GM18517 (cell line): Measurements from ENCODE around the gene SPRY1.
A peak's percentile ranks its signal among the peaks of the same experiment; 100 is the strongest.

Experiments
- ATAC-seq: cut with Tn5 transposase; IDR thresholded peaks from one replicate; pipeline ENCODE4 v1.9.1; 2021; ENCODE audit warnings: mild to moderate bottlenecking, moderate library complexity; ENCODE audit not compliant: unreplicated experiment

Gene SPRY1

DNA sequence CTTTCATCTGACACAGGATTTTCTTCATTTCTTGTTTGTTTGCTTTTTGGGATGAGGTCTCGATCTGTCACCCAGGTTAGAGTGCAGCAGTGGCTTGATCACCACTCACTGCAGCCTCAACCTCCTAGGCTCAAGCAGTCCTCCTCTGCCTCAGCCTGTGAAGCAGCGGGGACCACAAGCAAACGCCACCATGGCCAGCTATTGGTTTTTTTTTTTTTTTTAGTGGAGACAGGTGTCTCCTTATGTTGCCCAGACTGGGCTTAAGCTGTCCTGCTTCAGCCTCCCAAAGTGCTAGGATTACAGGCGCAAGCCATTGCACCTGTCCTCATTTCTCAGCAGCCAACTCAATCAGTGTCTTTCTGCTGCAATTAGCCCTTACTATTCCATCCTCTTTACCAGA is 10.3 kb downstream of the SPRY1 start:
- no peak for ATAC-seq

DNA sequence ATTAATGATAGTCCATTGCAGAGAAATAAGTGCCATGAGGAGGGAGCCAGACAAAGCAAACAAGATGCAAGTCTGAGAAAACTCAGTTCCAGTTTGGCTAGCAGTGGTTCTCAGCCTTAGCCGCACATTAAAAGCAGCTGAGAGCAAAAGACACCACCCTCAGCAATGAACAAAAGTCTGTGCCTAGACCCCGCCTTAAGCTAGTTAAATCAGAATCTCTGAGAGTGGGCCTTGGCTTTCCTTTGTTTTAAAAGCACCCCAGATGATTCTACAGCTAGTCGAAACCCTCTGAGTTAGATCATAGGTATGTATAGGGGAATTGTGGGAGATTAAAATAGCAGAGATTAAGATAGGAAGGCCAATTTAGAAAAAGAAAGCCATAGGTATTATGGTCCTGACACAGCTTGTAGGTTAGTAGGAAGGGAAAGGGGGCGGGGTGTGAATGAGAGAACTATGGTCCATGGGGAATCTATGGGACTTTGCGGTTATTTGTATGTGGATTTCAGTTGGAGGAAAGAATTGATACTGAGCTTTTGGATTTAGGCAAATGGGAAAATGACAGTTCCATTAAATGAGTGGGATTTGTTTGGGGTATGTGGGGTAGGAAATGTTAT is 12.0 kb downstream of the SPRY1 start:
- no peak for ATAC-seq

DNA sequence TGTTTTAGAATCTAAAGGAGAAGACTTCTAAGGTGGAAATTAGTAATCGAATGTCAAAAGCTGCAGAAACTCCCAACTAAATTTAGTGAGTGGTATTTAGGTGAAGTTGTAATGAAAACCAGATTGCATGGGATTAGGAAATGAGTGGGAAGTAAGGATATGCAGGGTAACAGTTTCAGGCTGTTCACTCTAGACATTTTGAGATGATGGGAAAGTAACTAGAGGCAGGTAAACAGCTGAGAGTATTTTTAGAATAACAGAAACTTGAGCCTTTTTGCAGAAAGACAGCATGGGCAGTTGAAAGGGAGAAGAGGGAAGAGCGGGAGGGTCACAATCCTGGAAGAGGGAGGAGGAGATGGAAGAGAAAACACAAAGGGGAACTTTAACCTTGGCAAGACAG is 12.7 kb downstream of the SPRY1 start:
- no peak for ATAC-seq

DNA sequence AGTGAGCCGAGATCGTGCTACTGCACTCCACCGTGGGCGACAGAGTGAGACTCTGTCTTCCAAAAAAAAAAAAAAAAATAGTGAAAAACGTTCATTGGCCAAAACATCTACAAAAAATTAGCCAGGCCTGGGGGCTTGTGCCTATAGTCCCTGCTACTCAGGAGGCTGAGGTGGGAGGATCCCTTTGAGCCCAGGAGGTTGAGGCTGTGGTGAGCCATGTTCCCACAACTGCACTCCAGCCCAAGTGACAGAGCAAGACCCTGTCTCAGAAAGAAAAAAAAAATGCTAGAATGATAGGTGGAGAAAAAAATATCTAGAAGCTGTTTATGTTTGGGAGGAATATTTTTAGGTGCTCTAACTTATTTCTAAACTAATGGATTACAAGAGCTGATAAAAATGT is 14.9 kb downstream of the SPRY1 start:
- ATAC-seq, result no peak

DNA sequence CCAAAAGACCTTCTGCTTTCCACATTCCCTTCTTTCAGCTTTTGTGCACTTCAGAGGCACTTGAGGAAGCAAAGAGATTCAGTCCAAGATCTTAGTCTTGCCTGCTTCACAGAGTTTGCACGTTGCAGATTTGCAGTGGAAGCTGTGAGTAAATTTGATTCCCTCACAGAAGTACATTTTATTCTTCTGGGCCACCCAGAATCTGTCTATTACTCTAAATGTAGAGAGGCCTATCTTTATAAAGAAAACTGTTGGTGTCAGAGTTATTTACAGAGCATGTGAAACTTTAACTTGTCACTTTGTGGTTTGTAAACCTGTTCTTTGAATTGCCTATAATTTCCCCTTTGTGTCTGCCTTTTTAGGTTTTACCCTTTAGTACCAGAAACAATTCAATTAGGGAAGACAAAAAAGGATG is 15.5 kb downstream of the SPRY1 start:
- peak; percentile 89 for ATAC-seq

DNA sequence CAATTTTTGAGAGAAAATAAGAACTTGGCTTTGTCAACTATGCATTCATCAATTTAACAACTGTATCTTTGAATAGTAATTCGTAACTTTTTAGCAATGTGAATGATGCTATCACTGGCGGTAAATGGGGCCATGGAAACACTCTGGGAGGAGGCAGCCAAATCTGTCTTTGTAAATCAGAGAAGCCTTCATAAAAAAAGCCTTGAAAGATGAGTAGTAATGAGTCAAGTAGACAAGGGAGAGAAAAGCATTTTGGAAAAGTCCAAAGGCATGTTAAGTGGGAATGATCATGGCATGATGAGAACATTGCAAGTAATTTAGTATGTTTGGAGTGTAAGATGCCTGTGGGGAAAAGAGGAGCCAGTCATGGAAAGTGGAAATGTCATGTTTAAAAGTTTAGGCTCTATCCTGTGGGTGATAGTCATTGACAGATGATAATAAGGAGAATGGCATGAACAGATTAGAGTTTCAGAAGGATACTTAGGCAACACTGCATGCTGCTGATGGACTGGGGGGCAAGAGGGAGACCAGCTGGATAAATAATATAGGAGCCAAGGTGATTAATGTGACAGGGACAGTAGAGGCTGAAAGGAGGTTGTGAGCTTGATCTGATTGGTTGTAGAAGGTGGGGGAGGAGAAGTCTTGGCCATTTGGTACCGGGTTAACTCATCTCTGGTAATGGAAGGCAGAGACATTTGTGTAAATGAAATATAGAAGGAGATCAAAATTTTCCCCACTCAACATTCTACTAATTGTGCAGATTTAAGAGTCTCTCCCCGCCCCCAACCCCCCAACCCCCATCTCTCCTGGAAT is 16.3 kb downstream of the SPRY1 start:
- no peak for ATAC-seq

DNA sequence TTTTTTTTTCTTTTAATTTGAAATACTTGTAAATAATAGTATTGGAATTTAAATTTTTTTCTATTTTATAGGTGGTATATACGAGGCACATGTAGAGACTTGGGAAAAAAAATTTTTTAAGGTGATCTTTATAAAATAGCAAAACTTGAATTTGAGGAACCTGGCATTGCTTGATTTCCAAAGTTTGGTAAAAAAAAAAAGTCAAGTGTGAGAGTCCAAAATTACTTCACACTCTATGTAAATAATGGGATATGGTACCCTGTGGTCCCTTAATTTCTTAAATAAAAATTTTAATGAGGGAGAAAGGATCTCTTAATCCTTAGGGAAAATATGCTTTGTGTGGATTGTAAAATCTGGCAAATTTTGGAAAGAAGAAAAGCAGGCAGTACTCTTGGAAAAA is 19.0 kb downstream of the SPRY1 start:
- ATAC-seq, result no peak

DNA sequence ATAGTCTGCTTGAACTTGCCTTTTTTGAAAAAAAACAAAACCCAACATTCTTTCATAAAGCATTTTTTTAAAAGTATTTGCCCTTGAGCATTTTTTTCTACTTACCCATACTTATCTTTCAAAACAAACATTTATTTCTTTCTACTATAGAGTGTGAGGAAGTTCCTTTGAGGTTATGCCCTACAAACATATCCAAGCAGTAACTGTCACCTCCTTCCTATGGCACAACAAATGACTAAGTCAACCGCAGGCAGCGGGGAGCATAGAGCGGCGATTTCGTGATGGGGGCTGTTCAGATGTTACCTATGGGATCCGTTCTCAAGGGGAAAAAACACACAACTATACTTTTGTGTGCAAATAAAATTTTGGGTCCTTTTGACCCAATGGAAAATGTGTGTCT is 19.4 kb downstream of the SPRY1 start:
- no peak for ATAC-seq

DNA sequence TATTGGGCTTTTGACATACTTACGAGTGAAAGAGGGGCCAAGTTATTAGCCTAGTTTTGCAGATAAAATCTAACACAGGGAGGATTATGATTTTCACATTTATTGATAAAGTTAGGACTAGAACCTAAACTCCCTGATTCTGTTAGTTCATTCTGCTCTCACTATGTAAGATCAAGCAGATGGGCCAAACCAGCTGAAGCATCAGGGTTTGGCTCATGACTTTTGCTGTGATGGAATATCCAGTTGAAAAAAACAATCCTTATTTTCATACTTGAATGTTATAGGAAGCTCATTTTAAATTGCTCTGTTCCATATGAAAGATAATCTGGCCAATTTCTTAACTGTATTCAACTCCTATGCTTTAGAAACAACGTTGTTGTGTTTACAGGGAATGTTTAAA is 21.2 kb downstream of the SPRY1 start:
- ATAC-seq, result no peak

DNA sequence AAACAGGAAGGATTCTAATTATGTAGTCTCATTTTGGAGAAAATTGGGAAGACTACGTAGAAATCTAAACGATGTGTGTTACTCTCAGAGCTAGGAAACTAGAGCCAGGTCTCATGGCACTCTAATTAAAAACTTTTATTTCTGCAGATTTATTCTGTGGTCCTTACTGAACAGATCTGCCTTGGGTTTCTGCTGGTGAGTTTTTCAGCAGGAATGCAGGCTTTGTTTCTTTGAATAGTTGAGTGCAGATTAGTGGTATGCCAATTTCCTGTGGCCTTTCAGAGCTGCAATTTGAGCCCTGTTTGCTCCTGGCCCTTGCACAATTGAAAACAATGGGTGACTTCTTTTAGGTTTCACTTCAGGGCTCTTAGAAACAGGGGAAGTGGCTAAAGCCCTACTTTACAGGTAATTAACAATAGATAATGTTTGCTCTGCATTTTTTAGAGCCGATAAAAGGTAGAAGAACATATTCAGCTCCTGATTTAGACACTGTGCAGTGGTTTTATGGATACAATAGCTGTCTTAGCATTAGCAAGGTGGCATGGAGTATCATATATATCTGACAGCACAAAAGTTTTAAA is 21.8 kb downstream of the SPRY1 start:
- peak; percentile 77 for ATAC-seq

DNA sequence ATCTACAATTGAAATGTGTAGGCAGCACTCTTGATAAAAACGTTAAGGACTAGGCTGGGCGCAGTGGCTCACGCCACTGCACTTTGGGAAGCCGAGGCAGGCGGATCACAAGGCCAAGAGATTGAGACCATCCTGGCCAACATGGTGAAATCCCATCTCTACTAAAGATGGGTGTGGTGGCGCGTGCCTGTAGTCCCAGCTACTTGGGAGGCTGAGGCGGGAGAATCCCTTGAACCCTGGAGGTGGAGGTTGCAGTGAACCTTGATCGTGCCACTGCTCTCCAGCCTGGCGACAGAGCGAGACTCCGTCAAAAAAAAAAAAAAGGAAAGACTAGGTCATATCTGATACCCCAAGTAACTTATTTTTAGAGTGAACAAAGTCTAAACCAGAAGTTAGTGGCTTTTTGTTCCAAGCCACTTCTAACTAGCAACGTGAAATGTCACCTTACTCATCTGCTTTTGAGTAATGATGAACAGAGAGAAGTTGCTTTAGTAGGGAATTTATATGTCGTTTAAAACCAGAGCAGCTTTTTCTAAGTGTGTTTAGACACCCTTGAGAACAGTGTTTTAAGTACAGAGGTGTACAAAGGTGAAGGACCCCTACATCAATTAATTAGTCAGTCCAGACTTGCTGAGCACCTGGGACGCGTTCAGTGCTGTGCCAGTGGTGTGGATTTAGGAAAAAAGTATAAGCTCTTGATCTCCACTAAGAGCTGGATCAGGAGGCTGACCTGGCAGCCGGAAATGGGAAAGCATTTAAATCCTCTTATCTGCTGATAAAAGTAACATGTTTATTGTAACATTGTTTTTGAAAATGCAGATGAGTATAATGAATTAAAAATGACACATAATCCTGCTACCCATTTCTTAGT is 23.5 kb downstream of the SPRY1 start:
- ATAC-seq, result no peak

DNA sequence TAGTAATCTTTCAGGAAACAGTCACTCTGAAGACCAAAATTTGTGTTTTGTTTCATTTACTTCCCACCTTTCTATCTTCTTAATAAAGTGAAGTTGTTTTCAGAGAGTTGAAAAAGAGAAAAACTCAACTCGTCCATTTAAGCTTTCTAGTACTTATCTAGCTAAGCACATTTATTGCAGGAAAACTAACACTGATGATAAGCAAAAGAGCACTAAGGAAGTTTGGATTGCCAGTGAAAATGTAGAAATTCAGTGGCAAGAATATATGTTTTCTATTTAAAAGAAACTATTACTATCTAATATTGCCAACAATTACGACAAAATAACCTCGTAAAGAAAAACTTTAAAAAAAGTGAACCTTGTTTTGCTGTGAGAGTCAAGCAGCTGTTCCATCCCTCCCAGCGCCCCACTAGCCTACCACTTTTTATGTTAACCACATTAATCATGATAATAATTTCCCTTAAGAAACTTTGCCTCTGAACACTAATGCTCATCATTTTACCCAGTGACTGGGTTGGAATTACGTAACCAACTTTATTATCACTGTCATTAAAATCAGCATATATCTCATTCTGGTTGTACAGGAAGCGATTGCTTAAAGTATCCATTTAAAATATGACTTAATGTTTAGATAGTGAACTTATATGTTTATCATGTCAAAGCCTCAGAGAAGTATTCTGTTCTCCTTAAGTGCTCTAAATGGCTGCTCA is 24.8 kb downstream of the SPRY1 start:
- no peak for ATAC-seq

DNA sequence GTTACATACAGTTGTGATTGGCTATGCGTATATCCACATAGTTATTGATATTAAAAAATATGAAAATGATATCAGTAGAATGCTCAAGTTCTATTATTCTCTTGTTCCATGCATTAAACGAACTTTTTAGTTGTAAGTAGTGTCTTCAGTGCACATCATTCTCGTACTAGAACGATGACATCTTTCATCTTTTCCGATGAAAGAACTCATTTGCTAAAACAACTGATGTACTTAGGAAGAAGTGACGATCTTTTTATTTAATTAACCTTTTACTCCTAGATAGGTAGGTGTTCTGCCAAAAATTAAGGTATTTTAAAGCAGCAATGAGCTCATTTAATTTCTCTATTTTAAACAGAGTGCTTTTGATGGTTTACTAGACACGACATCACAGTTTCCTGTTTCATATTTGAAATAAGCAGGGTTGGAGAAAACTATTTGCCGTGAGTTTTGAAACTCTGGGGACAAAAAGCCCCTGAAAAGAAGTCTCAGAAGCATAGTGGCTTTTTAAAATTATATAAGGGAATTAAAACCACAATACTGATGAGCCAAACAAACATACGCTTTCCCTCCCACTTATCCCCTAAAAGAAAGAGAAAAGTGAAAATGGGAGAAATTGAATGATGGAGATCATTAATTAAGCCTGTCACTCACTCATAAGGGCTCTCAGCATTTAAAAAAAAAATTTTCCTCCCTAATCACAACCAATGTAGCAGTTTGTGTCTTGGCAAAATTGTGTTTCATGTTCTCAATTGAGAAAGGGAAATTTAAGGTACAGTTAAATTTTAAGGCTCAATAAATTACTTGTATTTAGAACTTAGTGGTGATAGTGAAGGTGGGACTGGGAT is 25.6 kb downstream of the SPRY1 start:
- ATAC-seq, result no peak

DNA sequence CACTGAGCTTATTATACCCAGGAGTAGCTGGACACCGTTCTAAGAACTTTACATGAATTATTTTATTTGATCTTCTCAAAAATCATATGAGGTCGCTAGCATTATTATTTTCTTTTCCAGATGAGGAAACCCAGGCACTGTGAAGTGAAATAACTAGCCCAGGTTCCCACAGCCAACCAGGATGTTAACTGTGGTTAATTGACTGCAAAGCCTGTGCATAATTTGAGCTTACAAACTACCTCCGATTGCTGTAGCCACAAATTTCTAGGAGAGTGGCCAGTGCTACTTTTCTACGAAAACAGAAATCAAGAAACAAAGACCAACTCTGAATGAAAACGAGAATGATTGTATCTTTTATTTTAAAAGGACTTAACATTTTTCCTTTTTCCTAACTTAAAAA is 27.2 kb downstream of the SPRY1 start:
- ATAC-seq, result no peak

DNA sequence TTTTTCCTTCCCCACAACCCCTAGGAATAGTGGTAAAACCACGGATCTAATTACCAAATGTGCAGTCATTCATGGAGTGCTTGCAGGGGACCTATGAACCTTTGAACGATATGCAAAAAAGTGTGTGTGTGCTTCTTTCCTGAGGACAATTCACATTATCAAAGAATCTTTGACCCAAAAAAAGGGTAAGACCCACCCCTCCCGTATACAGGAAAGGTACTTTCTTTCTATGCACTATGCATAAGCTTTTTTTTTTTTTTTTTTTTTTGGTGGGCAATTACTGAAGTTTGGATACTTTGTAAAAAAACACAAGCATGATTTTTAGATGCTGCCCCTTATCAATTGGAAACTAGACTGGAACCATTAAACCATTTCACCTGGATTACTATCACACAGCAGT is 31.4 kb downstream of the SPRY1 start:
- no peak for ATAC-seq

DNA sequence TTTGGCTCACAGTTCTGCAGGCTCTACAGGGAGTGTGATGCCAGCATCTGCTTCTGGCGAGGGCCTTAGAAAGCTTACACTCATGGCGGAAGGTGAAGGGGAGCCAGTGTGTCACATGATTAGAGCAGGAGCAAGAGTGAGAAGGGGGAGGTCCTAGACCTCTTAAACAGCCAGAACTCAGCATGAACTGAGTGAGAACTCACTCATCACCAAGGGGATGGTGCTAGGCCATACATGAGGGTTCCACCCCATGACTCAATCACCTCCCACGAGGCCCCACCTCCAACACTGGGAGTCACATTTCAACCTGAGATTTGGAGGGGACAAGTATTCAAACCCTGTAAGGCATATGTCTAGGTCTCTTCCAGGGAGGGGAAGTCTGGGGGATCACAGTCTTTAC is 33.4 kb downstream of the SPRY1 start:
- no peak for ATAC-seq

DNA sequence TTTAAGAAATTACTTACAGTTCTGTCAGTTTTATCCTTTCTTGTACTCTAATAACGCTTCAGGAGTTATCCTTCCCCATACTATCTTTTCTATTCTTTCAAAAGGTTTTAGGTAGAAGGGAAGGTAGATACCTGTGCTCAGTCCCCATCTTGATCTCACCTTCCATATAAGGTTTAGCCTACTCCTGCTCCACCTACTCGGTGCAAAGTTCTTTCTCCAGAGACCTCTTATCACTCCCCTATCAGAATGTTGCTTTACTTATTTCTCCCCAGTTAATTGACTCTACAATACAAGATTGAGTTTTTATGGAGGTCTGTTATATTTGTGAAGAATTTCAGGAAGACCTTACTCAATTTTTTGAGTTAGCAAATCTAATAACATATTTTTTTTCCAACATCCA is 33.9 kb downstream of the SPRY1 start:
- no peak for ATAC-seq

DNA sequence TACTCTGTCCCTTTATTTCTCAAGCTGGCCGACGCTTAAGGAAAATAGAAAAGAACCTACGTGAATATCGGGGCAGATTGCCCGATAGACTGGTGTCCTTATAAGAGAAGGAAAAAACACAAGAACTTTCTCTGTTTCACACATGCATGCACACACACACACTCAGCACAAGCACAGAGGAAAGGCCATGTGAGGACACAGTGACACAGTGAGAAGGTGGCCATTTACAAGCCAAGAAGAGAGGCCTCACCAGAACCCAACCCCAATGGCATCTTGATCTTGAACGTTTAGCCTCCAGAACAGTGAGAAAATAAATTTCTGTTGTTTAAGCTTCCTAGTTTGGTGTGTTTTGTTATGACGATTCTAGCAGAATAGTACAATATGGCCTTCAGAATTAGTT is 37.0 kb downstream of the SPRY1 start:
- no peak for ATAC-seq

DNA sequence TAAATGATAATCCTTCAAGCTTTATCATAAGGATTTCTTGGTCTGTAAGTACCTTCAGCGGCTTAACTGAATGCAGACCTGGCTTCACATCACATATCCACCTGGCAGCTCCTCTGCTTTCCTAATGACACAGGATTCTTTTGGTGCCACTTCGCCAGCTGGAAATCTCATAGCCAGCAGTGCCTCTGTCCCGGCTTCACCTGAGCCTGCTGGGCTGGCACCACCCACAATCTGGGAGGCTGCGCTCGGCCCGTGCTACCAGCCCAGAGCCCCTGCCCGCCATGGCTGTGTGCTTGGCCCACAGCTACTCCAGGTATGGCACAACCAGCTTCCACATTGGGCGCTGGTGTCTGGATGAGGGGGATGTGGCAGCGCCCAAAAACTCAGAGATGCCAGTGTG is 37.4 kb downstream of the SPRY1 start:
- ATAC-seq, result no peak
